Tibial artery (tissue), 4 donors: ENCODE data around the gene SH3RF1.

Experiments
- DNase-seq, 2 donors: peaks; one replicate each; pipeline ENCODE4 v3.0.0-alpha.2; 2019
- H3K27ac ChIP-seq, 2 donors: fragments of 200-600 bp; sonication (generic) in 1 of 2; 1 replicate in 1 of 2; 2 replicates in 1 of 2; pipeline ENCODE4 v1.5.1; 2018 to 2019; ENCODE audit warnings: mild to moderate bottlenecking in 1 of 2
- H3K27me3 ChIP-seq, 2 donors: fragments of 200-600 bp; sonication (generic) in 1 of 2; one replicate each; pipeline versions ENCODE4 v1.5.1 to v1.6.0; 2016 to 2019
- H3K36me3 ChIP-seq, 3 donors: fragments of 200-600 bp; sonication (generic) in 2 of 3; one replicate each; pipeline ENCODE4 v1.5.1; 2016 to 2019; ENCODE audit warnings: mild to moderate bottlenecking in 2 of 3
- H3K4me1 ChIP-seq, 4 donors: fragments of 200-600 bp; sonication (generic) in 2 of 4; 1 replicate in 3 of 4; 2 replicates in 1 of 4; pipeline ENCODE4 v1.5.1; 2016 to 2019
- H3K4me3 ChIP-seq, 2 donors: fragments of 200-600 bp; sonication (generic) in 1 of 2; 1 replicate in 1 of 2; 2 replicates in 1 of 2; pipeline ENCODE4 v1.5.1; 2018 to 2019; ENCODE audit warnings: mild to moderate bottlenecking in 2 of 2
- H3K9me3 ChIP-seq, 3 donors: fragments of 200-600 bp; sonication (generic) in 1 of 3; one replicate each; pipeline ENCODE4 v1.5.1; 2016 to 2019
- intact Hi-C: fragments of 100-400 bp; cut with DNase I; formaldehyde crosslinking; loops from one replicate; pipeline ENCODE4 v1.15.0; 2023; ENCODE audit warnings: low total_unique reads
- TF ChIP-seq, protein P1 (sequence below), 2 experiments: fragments of 200-600 bp in 1 of 2; fragments of 450-650 bp in 1 of 2; IDR thresholded peaks; one replicate each; pipeline ENCODE4 v1.5.1; 2017 to 2019; ENCODE audit warnings: antibody characterized with exemption in 2 of 2, mild to moderate bottlenecking in 1 of 2, moderate library complexity in 1 of 2

SH3RF1 gene

DNA sequence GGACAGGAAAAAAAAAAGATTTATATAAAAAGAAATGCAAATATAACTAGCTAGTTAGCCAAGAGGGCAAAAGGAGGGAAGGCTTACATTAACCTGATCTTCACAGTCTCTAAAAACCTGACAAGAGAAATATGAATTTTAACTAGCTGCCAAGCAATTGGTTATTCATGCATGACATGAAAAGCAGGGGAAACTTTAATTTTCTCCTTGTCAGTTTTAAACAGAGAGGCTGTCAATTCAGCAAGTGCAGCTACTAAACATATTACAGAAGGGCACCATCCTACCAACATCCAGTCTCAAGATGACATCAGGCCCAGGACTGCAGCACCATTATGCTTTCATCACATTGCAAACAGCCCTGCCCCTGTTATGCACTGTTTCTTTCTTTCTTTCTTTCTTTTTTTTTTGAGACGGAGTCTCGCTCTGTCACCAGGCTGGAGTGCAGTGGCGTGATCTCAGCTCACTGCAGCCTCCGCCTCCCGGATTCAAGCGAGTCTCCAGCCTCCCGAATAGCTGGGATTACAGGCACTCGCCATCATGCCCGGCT, 221.8 kb downstream of the SH3RF1 start:
- DNase-seq = no peak
- Histone ChIP-seq H3K27me3 (no peaks in the 10 kb centered on the region), H3K4me1 (no peaks in the 10 kb centered on the region), H3K27ac (no peak overlapping the region), H3K4me3 (no peak overlapping the region), H3K36me3 (no peaks in the 10 kb centered on the region), H3K9me3 (no peaks in the 10 kb centered on the region)
- TF ChIP-seq, protein P1, sequence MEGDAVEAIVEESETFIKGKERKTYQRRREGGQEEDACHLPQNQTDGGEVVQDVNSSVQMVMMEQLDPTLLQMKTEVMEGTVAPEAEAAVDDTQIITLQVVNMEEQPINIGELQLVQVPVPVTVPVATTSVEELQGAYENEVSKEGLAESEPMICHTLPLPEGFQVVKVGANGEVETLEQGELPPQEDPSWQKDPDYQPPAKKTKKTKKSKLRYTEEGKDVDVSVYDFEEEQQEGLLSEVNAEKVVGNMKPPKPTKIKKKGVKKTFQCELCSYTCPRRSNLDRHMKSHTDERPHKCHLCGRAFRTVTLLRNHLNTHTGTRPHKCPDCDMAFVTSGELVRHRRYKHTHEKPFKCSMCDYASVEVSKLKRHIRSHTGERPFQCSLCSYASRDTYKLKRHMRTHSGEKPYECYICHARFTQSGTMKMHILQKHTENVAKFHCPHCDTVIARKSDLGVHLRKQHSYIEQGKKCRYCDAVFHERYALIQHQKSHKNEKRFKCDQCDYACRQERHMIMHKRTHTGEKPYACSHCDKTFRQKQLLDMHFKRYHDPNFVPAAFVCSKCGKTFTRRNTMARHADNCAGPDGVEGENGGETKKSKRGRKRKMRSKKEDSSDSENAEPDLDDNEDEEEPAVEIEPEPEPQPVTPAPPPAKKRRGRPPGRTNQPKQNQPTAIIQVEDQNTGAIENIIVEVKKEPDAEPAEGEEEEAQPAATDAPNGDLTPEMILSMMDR (IDR thresholded peaks at IDR 0.05) = no peak
- intact Hi-C loops = no loop called here

DNA sequence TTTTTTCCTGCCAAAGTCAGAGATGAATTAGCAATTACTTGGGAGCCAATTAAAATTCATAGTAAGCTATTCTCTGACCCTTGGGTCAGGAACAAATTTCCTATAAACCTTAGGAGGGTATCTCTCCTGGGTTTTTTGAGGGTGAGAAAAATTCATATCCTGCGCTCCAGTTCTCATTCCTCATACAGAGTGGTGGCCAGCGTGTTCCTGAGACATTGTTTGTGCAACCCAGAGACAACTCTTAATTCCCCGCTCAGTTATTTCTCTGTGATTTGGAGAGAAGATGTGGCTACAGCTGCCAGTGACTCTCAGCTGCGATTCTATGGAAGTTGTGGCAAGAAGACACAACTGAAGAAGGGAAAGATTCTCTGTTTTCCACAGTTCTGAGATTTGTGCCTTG, 222.8 kb downstream of the SH3RF1 start:
- intact Hi-C loops = no loop called here
- TF ChIP-seq, protein P1 (IDR thresholded peaks at IDR 0.05) = no peak
- Histone ChIP-seq H3K9me3 (no peaks in the 10 kb centered on the region), H3K27me3 (no peaks in the 10 kb centered on the region), H3K27ac (no peak overlapping the region), H3K4me1 (no peaks in the 10 kb centered on the region), H3K4me3 (no peak overlapping the region), H3K36me3 (no peaks in the 10 kb centered on the region)
- peak in 1 of 2 donors; percentile 30 for DNase-seq

DNA sequence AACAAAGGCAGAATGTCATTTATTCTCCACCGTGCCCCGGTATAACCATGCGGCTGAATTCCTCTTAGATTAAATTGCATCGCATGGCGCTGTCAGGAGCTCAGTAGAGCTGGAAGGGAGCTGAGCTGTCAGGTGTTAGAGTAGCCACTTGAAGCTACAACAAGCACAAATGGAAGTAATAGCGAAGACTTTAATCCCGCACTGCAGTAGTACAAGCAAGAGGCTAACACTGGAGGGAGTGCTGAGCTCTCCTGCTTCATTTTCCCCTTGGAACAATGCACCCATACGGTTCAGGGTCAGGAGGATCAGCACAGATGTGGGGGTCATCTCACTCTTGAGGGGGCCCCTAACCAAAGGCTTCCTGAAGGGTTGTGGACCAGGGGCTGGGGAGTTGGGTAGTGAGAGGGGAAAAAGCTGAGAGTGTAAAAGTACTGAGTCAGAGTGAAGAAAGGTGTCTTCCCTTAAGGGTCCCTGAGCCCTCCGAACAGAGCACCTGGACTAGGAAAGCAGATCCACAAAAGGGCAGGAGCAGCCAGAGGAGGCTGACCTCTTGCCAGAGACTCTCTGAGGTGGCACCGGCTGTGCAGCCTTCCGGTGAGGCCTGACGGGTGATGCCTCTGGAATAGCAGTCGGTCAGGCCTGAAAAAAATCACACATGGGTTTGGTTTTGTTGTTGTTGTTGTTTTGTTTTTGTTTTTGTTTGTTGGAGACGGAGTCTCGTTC, 224.7 kb downstream of the SH3RF1 start:
- Histone ChIP-seq H3K27ac (no peak overlapping the region), H3K4me1 (no peaks in the 10 kb centered on the region), H3K27me3 (no peaks in the 10 kb centered on the region), H3K36me3 (no peaks in the 10 kb centered on the region), H3K4me3 (no peak overlapping the region), H3K9me3 (no peaks in the 10 kb centered on the region)
- intact Hi-C loops = no loop called here
- DNase-seq = no peak
- TF ChIP-seq, protein P1 (IDR thresholded peaks at IDR 0.05) = no peak

DNA sequence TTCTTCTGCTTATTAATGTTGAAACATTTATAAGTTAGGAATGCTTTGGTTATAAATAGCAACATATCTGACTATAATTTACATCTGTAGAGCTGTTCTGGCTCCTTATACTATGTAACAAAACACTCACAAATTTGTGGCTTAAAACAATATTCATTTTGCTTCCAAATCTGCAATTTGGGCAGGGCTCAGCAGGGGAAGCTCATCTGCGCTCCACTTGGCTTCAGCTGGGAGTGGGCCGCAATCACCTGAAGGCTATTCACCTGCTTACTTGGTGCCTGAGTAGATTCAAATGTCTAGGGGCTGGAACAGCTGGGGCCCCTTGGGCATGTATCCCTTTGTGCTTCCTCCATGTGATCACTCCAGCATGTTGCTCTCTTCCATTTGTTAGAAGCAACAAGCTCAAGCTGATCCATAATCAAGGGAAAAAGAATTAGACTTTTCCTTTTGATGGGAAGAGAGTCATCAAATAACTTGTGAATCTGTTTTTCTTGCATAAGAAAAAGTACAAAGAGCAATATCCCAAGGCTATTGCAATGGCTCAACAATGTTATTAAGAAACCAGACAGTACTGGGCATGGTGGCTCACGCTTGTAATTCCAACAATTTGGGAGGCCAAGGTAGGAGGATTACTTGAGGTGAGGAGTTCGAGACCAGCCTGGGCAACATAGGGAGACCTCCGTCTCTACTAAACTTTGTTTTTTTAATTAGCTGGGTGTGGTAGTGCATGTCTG, 225.9 kb downstream of the SH3RF1 start:
- intact Hi-C loops = no loop called here
- no peak overlapping the region for H3K27ac ChIP-seq

More for the DNA sequence above, 225.9 kb downstream of the SH3RF1 start:
- H3K4me3 ChIP-seq = no peak overlapping the region
- H3K9me3 ChIP-seq = no peaks in the 10 kb centered on the region
- no peaks in the 10 kb centered on the region for H3K36me3 ChIP-seq
- DNase-seq = no peak
- H3K27me3 ChIP-seq = no peaks in the 10 kb centered on the region
- TF ChIP-seq, protein P1 (IDR thresholded peaks at IDR 0.05) = no peak
- no peaks in the 10 kb centered on the region for H3K4me1 ChIP-seq
